Transverse colon (tissue), 4 donors: ENCODE results near the gene NT5DC2. TPM values are rescaled to one million over a fixed set of nuclear protein-coding genes. Genes with fewer than 3 reads are reported as not detected.
A peak's percentile ranks its signal among the peaks of the same experiment; 100 is the strongest.

Experiments
- DNase-seq: peaks from one replicate; pipeline ENCODE4 v3.0.0-alpha.2; 2019
- H3K27ac ChIP-seq, 4 donors: fragments of 200-600 bp; sonication (generic); 2 replicates each; pipeline ENCODE4 v1.5.1; 2016 to 2018; ENCODE audit warnings: inconsistent platforms in 4 of 4
- H3K27me3 ChIP-seq: fragments of 200-600 bp; sonication (generic); 2 replicates; pipeline ENCODE4 v1.5.1; 2017; ENCODE audit warnings: inconsistent platforms
- H3K36me3 ChIP-seq, 4 donors: fragments of 200-600 bp; sonication (generic); 2 replicates each; pipeline ENCODE4 v1.5.1; 2017 to 2019; ENCODE audit warnings: inconsistent platforms in 4 of 4
- H3K4me1 ChIP-seq, 4 donors: fragments of 200-600 bp; sonication (generic); 2 replicates each; pipeline ENCODE4 v1.5.1; 2017 to 2020; ENCODE audit warnings: inconsistent platforms in 4 of 4
- H3K4me3 ChIP-seq, 4 donors: fragments of 200-600 bp; sonication (generic); 1 replicate in 1 of 4; 2 replicates in 3 of 4; pipeline versions ENCODE4 v1.5.1 to v1.6.1; 2017 to 2019; ENCODE audit warnings: inconsistent platforms in 4 of 4
- H3K9me3 ChIP-seq, 2 donors: fragments of 200-600 bp; sonication (generic); 2 replicates each; pipeline ENCODE4 v1.5.1; 2017 to 2019; ENCODE audit warnings: inconsistent platforms in 2 of 2
- CTCF ChIP-seq, 5 experiments: fragments of 200-600 bp in 3 of 5; fragments of 450-650 bp in 2 of 5; sonication (generic) in 3 of 5; IDR thresholded peaks; 1 replicate in 2 of 5; 2 replicates in 3 of 5; pipeline ENCODE4 v1.5.1; 2016 to 2017; ENCODE audit warnings: antibody characterized with exemption in 5 of 5, inconsistent platforms in 3 of 5, mild to moderate bottlenecking in 2 of 5, moderate library complexity in 1 of 5
- EP300 ChIP-seq: sonication (generic); formaldehyde crosslinking; IDR thresholded peaks from one replicate; pipeline ENCODE4 v1.6.1; 2017; ENCODE audit warnings: antibody characterized with exemption, low read depth
- POLR2A ChIP-seq: fragments of 450-650 bp; IDR thresholded peaks from one replicate; pipeline ENCODE4 v1.6.1; 2016; ENCODE audit warnings: antibody characterized with exemption, mild to moderate bottlenecking, moderate library complexity
- POLR2AphosphoS5 ChIP-seq, 3 donors: sonication (generic); formaldehyde crosslinking; IDR thresholded peaks; one replicate each; pipeline ENCODE4 v1.6.1; 2016; ENCODE audit warnings: antibody characterized with exemption in 3 of 3
- WGBS, 2 donors: methylation state at CpG; one replicate each; pipeline ENCODE4 v1.1.5; 2018; ENCODE audit warnings: low coverage in 1 of 2; 5-methylcytosine and 5-hydroxymethylcytosine counted together
- in situ Hi-C, 4 donors: fragments of 200-750 bp; cut with MboI; loops; one replicate each; pipeline versions ENCODE4 v1.15.0 to v1.15.1; 2017; ENCODE audit warnings: low sequenced_read_pairs in 3 of 4, low pct_ligation_motif_present in 1 of 4, low pct_unique_long_range_greater_than_20kb in 1 of 4
- intact Hi-C: fragments of 100-400 bp; cut with DNase I; formaldehyde crosslinking; loops from one replicate; pipeline ENCODE4 v1.15.1; 2023; ENCODE audit warnings: low total_unique reads
- total RNA-seq, 4 donors: library from RNA; depleted of rRNA; stranded (reverse); fragments of >200 nt; gene quantifications; one replicate each; pipeline ENCODE4 v1.1.0, GENCODE V29; 2016

The NT5DC2 gene
- total RNA-seq, 4 donors from 2014 or later: 5.5 to 16.7 (median 14.9) TPM; not detected in 1

- Histone ChIP-seq H3K27ac (peak overlapping the region in 3 of 4 donors; percentile 8 to 41 (median 13)), H3K4me3 (no peak overlapping the region), H3K4me1 (no peaks in the 10 kb centered on the region), H3K9me3 (no peaks in the 10 kb centered on the region), H3K27me3 (no peaks in the 10 kb centered on the region), H3K36me3 (no peaks in the 10 kb centered on the region)
- in situ Hi-C loops: no loop called here
- DNase-seq: no peak
- intact Hi-C loops: no loop called here
- 80 to 100% methylated on average over 1 to 22 of the region's 34 CpGs for WGBS, 2 donors
- no peak for TF ChIP-seq CTCF (IDR thresholded peaks at IDR 0.05)
- TF ChIP-seq EP300: no peak
- no peak for TF ChIP-seq POLR2A
- no peak for TF ChIP-seq POLR2AphosphoS5 (IDR thresholded peaks at IDR 0.05)
These were observed 8.6 kb downstream of the NT5DC2 start for GRCh38 chr3:52524752-52525679.

GRCh38 chr3:52524258-52524751 lies 9.4 kb downstream of the NT5DC2 start:
- H3K4me1 ChIP-seq: no peaks in the 10 kb centered on the region
- TF ChIP-seq POLR2A (no peak), EP300 (no peak), CTCF (IDR thresholded peaks at IDR 0.05) (no peak), POLR2AphosphoS5 (IDR thresholded peaks at IDR 0.05) (no peak)

GRCh38 chr3:52523386-52524257 lies 10.0 kb downstream of the NT5DC2 start:
- no peak for TF ChIP-seq POLR2A
- TF ChIP-seq EP300: no peak
- no peak for TF ChIP-seq POLR2AphosphoS5 (IDR thresholded peaks at IDR 0.05)
- TF ChIP-seq CTCF (IDR thresholded peaks at IDR 0.05): no peak
- H3K9me3 ChIP-seq: no peaks in the 10 kb centered on the region

More at GRCh38 chr3:52524258-52524751, 9.4 kb downstream of the NT5DC2 start:
- Histone ChIP-seq H3K27me3 (no peaks in the 10 kb centered on the region), H3K9me3 (no peaks in the 10 kb centered on the region), H3K27ac (no peak overlapping the region), H3K36me3 (no peaks in the 10 kb centered on the region), H3K4me3 (no peak overlapping the region)
- WGBS, 2 donors: 96 to 100% methylated on average over 16 to 18 of the region's 18 CpGs
- intact Hi-C loops: no loop called here
- in situ Hi-C loops: no loop called here
- no peak for DNase-seq

More at GRCh38 chr3:52523386-52524257, 10.0 kb downstream of the NT5DC2 start:
- 92% methylated on average over 26 of the region's 26 CpGs; no CpG with 5 or more reads in 1 of the 2 donors for WGBS, 2 donors
- H3K4me3 ChIP-seq: no peak overlapping the region
- H3K27me3 ChIP-seq: no peaks in the 10 kb centered on the region
- no peak overlapping the region for H3K27ac ChIP-seq
- intact Hi-C loops (no loop called here), in situ Hi-C loops (no loop called here)
- H3K36me3 ChIP-seq: no peaks in the 10 kb centered on the region
- no peak for DNase-seq
- peaks cover 0 to under 1% (median 0%) of the 10 kb centered on the region in 4 donors for H3K4me1 ChIP-seq
